ENCODE results near the gene DAGLA.

GRCh38 chr11:61795459-61795858 lies 115.3 kb downstream of the DAGLA start:
- TF ChIP-seq, protein P1, sequence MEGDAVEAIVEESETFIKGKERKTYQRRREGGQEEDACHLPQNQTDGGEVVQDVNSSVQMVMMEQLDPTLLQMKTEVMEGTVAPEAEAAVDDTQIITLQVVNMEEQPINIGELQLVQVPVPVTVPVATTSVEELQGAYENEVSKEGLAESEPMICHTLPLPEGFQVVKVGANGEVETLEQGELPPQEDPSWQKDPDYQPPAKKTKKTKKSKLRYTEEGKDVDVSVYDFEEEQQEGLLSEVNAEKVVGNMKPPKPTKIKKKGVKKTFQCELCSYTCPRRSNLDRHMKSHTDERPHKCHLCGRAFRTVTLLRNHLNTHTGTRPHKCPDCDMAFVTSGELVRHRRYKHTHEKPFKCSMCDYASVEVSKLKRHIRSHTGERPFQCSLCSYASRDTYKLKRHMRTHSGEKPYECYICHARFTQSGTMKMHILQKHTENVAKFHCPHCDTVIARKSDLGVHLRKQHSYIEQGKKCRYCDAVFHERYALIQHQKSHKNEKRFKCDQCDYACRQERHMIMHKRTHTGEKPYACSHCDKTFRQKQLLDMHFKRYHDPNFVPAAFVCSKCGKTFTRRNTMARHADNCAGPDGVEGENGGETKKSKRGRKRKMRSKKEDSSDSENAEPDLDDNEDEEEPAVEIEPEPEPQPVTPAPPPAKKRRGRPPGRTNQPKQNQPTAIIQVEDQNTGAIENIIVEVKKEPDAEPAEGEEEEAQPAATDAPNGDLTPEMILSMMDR (IDR thresholded peaks at IDR 0.05), result no peak
- TF ChIP-seq EZH2 (IDR thresholded peaks at IDR 0.05; ENCODE audit: borderline replicate concordance, insufficient read depth, low read depth, low read length, poor library complexity, severe bottlenecking), result no peak
